Measurements from ENCODE around the gene ZWILCH. TPM values are rescaled to one million over a fixed set of nuclear protein-coding genes. Genes with fewer than 3 reads are reported as not detected.
"Not testable (repeated sequence)": the region's sequence is repeated elsewhere in the genome, so short reads cannot be mapped to it uniquely, and the experiment has no call there.

Gene ZWILCH
- total RNA-seq = 1 to 10 TPM; 8.7 to 9.9 (median 9.7) TPM
- total RNA-seq (2013) = 15.3 TPM

DNA sequence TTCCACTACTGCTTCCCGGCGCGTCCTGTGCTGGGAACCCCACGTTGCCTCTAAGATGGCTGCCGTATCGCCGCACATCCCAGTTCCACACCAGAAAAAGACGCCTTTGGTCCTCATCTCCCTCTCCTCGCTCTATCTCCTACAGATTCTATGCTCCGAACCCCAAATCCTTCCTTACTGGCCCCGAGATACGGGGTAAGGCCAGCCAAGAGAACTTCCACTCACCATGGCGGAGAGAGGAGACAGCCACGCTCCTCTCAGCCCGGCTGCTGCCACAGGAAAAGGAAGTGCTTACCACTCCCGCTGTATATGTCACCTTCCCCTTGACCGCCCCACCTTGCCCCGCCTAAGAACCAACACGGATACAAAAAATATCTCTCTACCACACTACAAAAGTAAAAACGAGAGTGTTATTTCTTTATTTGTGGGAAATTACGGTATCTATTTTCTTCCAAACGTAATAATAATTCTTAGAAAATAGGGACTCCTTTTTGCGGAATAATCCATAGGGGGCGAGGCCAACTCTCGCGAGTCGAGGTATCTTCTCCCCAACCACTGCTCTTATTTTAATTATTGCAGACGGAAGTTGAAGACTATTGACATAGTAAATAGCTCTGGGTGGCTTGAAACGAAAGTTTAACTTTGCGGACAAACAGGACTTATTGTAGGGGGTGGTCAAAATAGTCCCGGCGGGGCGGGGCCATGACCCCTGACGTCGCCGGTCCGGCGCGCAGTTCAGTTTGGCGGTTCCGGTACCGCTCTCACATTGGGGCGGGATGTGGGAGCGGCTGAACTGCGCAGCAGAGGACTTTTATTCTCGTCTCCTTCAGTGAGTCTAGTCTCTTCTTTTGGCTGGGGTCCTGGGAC is at the start of gene ZWILCH, which contains the start of gene RPL4:
Gene ZWILCH (plus strand): TSS at position 764 of the 867 bp plus-strand sequence. CDS start 13 bp downstream, at position 777.
Gene RPL4 (minus strand): TSS at position 293 of the 867 bp plus-strand sequence. CDS start 65 bp downstream, at position 228.
- intact Hi-C loops (cut with micrococcal nuclease) = loop anchor here (1.0 to 2.0 kb wide), 3 partner anchors 7 to 148 kb away; partner anchors contain the start of genes MAP2K1, SNAPC5 and TIPIN
- peak within 1 kb of the TSS; percentile 100 for H3K4me3 Mint-ChIP-seq
- Histone ChIP-seq H3K27me3 (ENCODE audit: control insufficient read depth, insufficient read depth, low read length) (no peaks in the 10 kb centered on the region), H3K36me3 (ENCODE audit: control insufficient read depth, insufficient read depth, low read length) (peaks cover 34% of the 10 kb centered on the region), H3K9me3 (ENCODE audit: control insufficient read depth, insufficient read depth, low read length) (no peaks in the 10 kb centered on the region), H3K4me1 (ENCODE audit: control insufficient read depth, insufficient read depth, low read length) (peaks cover 20% of the 10 kb centered on the region), H3K4me3 (ENCODE audit: low read length) (peak within 1 kb of the TSS; percentile 92), H3K27ac (ENCODE audit: low read length) (peak within 1 kb of the TSS; percentile 97)
- peaks cover 7% of the 10 kb centered on the region for H3K36me3 Mint-ChIP-seq
- peak; percentile 79 to 91 for DNase-seq
- H3K27ac Mint-ChIP-seq = peak within 1 kb of the TSS; percentile 90 to 97
- ATAC-seq = peak; percentile 84 to 95 (median 87)
- no peaks in the 10 kb centered on the region for H3K27me3 Mint-ChIP-seq (ENCODE audit: low read depth in 2 of 2)
- H3K4me1 Mint-ChIP-seq = peaks cover 35 to 37% of the 10 kb centered on the region in 2 donors
- TF ChIP-seq, protein P1, sequence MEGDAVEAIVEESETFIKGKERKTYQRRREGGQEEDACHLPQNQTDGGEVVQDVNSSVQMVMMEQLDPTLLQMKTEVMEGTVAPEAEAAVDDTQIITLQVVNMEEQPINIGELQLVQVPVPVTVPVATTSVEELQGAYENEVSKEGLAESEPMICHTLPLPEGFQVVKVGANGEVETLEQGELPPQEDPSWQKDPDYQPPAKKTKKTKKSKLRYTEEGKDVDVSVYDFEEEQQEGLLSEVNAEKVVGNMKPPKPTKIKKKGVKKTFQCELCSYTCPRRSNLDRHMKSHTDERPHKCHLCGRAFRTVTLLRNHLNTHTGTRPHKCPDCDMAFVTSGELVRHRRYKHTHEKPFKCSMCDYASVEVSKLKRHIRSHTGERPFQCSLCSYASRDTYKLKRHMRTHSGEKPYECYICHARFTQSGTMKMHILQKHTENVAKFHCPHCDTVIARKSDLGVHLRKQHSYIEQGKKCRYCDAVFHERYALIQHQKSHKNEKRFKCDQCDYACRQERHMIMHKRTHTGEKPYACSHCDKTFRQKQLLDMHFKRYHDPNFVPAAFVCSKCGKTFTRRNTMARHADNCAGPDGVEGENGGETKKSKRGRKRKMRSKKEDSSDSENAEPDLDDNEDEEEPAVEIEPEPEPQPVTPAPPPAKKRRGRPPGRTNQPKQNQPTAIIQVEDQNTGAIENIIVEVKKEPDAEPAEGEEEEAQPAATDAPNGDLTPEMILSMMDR (IDR thresholded peaks at IDR 0.05) = no peak
- WGBS (ENCODE audit: insufficient coverage) = under 1% methylated on average over 33 of the region's 46 CpGs
- no peaks in the 10 kb centered on the region for H3K9me3 Mint-ChIP-seq

DNA sequence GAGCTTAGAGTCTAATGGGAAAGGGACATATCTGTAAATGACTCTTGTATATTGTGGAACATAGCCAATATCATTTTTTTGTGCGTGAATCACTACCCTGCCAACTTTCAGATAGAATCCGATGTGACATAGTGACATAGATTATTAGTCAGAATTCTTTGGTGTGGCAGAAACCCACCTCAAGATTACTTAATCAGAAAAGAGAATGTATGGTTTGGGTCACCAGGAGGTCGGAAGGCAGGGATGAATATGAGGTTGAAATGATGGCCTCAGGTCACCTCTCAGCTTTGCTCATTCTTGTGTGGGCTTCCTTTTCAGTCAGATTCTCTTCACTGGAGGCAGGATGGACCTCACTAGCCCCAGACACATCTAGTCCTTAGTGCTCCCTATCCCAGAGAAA is 48.9 kb upstream of the ZWILCH start:
- ATAC-seq (no peak), DNase-seq (no peak)
- Histone ChIP-seq H3K4me3 (ENCODE audit: low read length) (no peak overlapping the region), H3K9me3 (ENCODE audit: control insufficient read depth, insufficient read depth, low read length) (no peaks in the 10 kb centered on the region), H3K36me3 (ENCODE audit: control insufficient read depth, insufficient read depth, low read length) (peaks cover 2% of the 10 kb centered on the region), H3K27ac (ENCODE audit: low read length) (no peak overlapping the region), H3K4me1 (ENCODE audit: control insufficient read depth, insufficient read depth, low read length) (peaks cover 6% of the 10 kb centered on the region), H3K27me3 (ENCODE audit: control insufficient read depth, insufficient read depth, low read length) (no peaks in the 10 kb centered on the region)
- H3K27ac Mint-ChIP-seq = no peak overlapping the region
- no peaks in the 10 kb centered on the region for H3K27me3 Mint-ChIP-seq (ENCODE audit: low read depth in 2 of 2)
- no peaks in the 10 kb centered on the region for H3K36me3 Mint-ChIP-seq
- no peak overlapping the region for H3K4me3 Mint-ChIP-seq
- intact Hi-C loops (cut with micrococcal nuclease) = no loop called here
- 76% methylated on average over 3 of the region's 3 CpGs for WGBS (ENCODE audit: insufficient coverage)
- peaks cover 12 to 15% of the 10 kb centered on the region in 2 donors for H3K4me1 Mint-ChIP-seq
- no peaks in the 10 kb centered on the region for H3K9me3 Mint-ChIP-seq
- TF ChIP-seq, protein P1 (IDR thresholded peaks at IDR 0.05) = no peak

DNA sequence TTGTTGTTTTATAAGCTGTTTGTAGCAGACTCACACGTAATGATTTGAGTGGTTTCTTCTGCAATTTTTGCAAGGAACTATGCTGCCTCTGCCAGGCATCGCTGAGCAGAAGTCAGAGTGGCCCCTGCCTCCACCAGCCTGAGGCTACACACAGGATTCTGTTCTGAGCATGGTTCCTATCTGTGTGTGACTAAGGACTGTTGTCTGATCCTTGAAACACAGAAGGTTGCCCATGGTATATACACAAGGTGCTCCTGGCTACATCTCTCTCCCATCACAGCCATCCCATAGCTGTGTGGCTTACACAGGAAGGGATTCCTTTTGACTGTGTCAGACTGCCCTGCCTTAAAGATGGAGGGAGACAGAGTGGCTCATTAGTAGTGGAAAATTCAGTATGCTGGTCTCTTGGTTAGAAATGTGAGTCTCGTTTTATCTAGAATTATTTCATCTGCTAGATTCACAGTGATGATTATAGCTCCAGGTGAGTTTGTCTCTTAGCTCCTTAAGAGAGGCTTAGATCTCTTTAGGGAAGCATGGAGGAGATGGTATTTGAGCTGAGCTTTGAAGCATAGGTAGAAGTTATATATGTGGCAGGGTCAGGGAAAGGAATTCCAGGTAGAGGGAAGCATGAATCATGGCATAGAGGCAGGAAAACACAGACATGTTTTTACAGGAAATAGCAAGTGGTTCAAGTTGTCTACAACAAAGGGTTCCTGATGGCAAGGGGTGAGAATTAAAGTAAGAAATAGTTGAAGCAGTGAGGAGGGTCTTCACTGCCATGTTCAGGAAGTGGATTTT is 45.1 kb upstream of the ZWILCH start:
- peaks cover 2% of the 10 kb centered on the region for H3K36me3 ChIP-seq (ENCODE audit: control insufficient read depth, insufficient read depth, low read length)
- H3K27ac Mint-ChIP-seq = peak overlapping the region; percentile 56 to 71
- TF ChIP-seq, protein P1 (IDR thresholded peaks at IDR 0.05) = no peak
- H3K4me1 Mint-ChIP-seq = peaks cover 12 to 15% of the 10 kb centered on the region in 2 donors
- DNase-seq (no peak), ATAC-seq (peak in 2 of 3 donors; percentile 38 to 49)
- H3K9me3 Mint-ChIP-seq = no peaks in the 10 kb centered on the region
- no peaks in the 10 kb centered on the region for H3K36me3 Mint-ChIP-seq
- H3K4me1 ChIP-seq (ENCODE audit: control insufficient read depth, insufficient read depth, low read length) = peaks cover 6% of the 10 kb centered on the region
- no peaks in the 10 kb centered on the region for H3K27me3 ChIP-seq (ENCODE audit: control insufficient read depth, insufficient read depth, low read length)
- H3K27ac ChIP-seq (ENCODE audit: low read length) = no peak overlapping the region
- intact Hi-C loops (cut with micrococcal nuclease) = no loop called here
- H3K9me3 ChIP-seq (ENCODE audit: control insufficient read depth, insufficient read depth, low read length) = no peaks in the 10 kb centered on the region
- no peak overlapping the region for H3K4me3 Mint-ChIP-seq
- H3K4me3 ChIP-seq (ENCODE audit: low read length) = no peak overlapping the region
- 60% methylated on average over 3 of the region's 3 CpGs for WGBS (ENCODE audit: insufficient coverage)
- H3K27me3 Mint-ChIP-seq (ENCODE audit: low read depth in 2 of 2) = no peaks in the 10 kb centered on the region

DNA sequence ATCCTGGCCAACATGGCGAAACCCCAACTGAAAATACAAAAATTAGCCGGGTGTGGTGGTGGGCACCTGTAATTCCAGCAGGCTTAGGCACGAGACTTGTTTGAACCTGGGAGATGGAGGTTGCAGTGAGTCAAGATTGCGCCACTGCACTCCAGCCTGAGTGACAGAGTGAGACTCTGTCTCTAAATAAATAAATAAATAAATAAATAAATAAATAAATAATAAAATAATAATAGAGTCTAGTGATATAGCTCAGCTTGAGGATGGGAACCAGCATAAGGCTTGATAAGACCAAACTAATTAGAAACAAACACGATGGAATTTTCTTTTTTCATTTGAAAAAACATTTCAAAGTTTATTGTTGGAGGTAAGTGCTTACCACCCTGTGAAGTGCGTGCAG is 43.8 kb upstream of the ZWILCH start:
- H3K9me3 Mint-ChIP-seq; DNase-seq; H3K27ac ChIP-seq (ENCODE audit: low read length); H3K9me3 ChIP-seq (ENCODE audit: control insufficient read depth, insufficient read depth, low read length); H3K4me3 ChIP-seq (ENCODE audit: low read length); H3K27me3 Mint-ChIP-seq (ENCODE audit: low read depth in 2 of 2); intact Hi-C loops (cut with micrococcal nuclease); H3K36me3 ChIP-seq (ENCODE audit: control insufficient read depth, insufficient read depth, low read length); H3K27ac Mint-ChIP-seq; H3K4me3 Mint-ChIP-seq; H3K4me1 ChIP-seq (ENCODE audit: control insufficient read depth, insufficient read depth, low read length); ATAC-seq; H3K27me3 ChIP-seq (ENCODE audit: control insufficient read depth, insufficient read depth, low read length); H3K36me3 Mint-ChIP-seq: not testable (repeated sequence)
- peaks cover 12 to 15% of the 10 kb centered on the region in 2 donors for H3K4me1 Mint-ChIP-seq
- WGBS (ENCODE audit: insufficient coverage) = 100% methylated on average over 5 of the region's 6 CpGs
